Activated naive CD8-positive, alpha-beta T cell treated with anti-CD3 and anti-CD28 coated beads, Interleukin-2, amount 10 ng/mL, durations not matched to agents 7 days and 5 days (primary cell): ENCODE measurements around the gene IL17RB. TPM values are rescaled to one million over a fixed set of nuclear protein-coding genes. Genes with fewer than 3 reads are reported as not detected.

Source experiments
- ATAC-seq: fragments of 150-1000 bp; cut with Tn5 transposase; one replicate; pipeline ENCODE4 v1.10.0; 2021; ENCODE audit warnings: low read depth, moderate library complexity
- POLR2A ChIA-PET: fragments of 350-600 bp; sonication (Branson Sonifier 250); formaldehyde crosslinking; loops from one replicate; lab custom pipeline; 2021; ENCODE audit warnings: antibody characterized with exemption; lab: Charles Lee
- DNase-seq: peaks from one replicate; pipeline ENCODE4 v3.0.0; 2021
- H3K27ac Mint-ChIP-seq: one replicate; pipeline ENCODE4 v1.8.0; 2022; ENCODE audit warnings: mild to moderate bottlenecking, mixed read lengths
- H3K27me3 Mint-ChIP-seq: one replicate; pipeline ENCODE4 v1.8.0; 2022; ENCODE audit warnings: mild to moderate bottlenecking, moderate library complexity, mixed read lengths
- H3K36me3 Mint-ChIP-seq: one replicate; pipeline ENCODE4 v1.8.0; 2021; ENCODE audit warnings: mild to moderate bottlenecking, mixed read lengths
- H3K4me1 Mint-ChIP-seq: one replicate; pipeline ENCODE4 v1.8.0; 2021; ENCODE audit warnings: mixed read lengths
- H3K4me3 Mint-ChIP-seq: one replicate; pipeline ENCODE4 v1.8.0; 2022; ENCODE audit warnings: mild to moderate bottlenecking, moderate library complexity, mixed read lengths
- H3K9me3 Mint-ChIP-seq: one replicate; pipeline ENCODE4 v1.8.0; 2021; ENCODE audit warnings: mixed read lengths
- total RNA-seq, 2 experiments: library from RNA; stranded (reverse); gene quantifications; one replicate each; pipeline ENCODE4 v1.2.3, GENCODE V29; 2021

Gene IL17RB
- total RNA-seq, 2 experiments from 2014 or later, result 0.31 to 0.42 TPM

GRCh38 chr3:53829605-53830004 is 16.8 kb upstream of the IL17RB start:
- ATAC-seq (no peak), DNase-seq (no peak)
- Mint-ChIP-seq H3K36me3 (no peaks in the 10 kb centered on the region), H3K27me3 (peaks cover 29% of the 10 kb centered on the region), H3K4me3 (no peak overlapping the region), H3K27ac (no peak overlapping the region), H3K4me1 (no peaks in the 10 kb centered on the region), H3K9me3 (no peaks in the 10 kb centered on the region)
- POLR2A ChIA-PET, result interaction anchor here (0.6 kb wide), 1 partner anchor 280 kb away, joined by 3 read pairs; no protein-coding TSS in a partner anchor

DNA sequence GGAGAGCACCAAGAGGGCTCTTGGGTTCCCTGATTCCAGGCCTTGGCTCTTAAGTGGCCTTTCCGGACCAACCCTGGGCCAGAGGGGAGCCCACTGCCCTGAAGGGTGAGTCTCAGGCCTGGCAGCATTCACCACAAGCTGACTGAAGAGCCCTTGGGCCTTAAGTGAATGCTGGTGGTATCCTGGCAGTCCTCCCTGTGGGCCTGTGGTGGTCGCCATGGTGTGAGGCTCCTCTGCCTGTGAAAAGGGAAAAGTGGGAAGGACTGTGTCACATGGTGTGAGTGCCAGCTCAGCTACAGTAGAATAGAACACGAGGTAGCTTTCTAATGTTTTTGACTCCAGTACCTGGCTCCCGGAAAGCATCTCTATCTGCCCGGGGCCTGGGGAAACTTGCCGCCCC is 15.4 kb upstream of the IL17RB start:
- POLR2A ChIA-PET, result no interaction called here
- DNase-seq (no peak), ATAC-seq (no peak)
- Mint-ChIP-seq H3K9me3 (no peaks in the 10 kb centered on the region), H3K4me3 (no peak overlapping the region), H3K4me1 (no peaks in the 10 kb centered on the region), H3K27me3 (peaks cover 18% of the 10 kb centered on the region), H3K27ac (no peak overlapping the region), H3K36me3 (no peaks in the 10 kb centered on the region)

DNA sequence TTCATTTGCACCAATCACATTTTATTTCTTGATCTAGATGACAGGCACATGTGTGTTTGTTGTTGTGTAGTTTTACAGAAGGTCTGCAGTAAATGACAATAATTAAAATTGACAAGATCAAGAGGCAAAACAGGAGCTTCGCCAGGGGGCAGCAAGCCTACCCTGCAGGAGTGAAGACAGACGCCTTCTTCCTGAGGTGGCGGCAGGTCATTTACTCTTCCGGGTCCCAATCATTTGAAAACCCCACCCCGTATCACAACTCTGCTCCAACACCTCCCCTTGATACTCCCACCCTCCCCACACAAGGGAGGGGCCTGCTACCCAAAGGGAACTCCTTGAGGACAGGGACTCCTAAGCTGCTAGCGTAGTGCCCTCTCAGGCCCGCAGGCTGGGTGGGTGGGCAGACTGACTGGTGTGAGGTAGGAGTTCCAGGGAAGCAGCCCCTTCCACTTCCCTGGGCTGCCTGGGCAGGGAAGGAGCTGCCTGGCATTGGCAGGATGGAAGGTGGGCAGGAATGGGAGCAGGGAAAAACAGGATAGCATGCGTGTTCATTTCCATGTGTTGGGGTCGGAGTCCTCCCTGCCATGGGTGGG is 13.2 kb upstream of the IL17RB start:
- no peak overlapping the region for H3K4me3 Mint-ChIP-seq
- no peak overlapping the region for H3K27ac Mint-ChIP-seq
- H3K27me3 Mint-ChIP-seq, result peaks cover under 1% of the 10 kb centered on the region
- ATAC-seq, result no peak
- POLR2A ChIA-PET, result no interaction called here
- DNase-seq, result no peak
- H3K4me1 Mint-ChIP-seq, result no peaks in the 10 kb centered on the region
- H3K36me3 Mint-ChIP-seq, result no peaks in the 10 kb centered on the region
- no peaks in the 10 kb centered on the region for H3K9me3 Mint-ChIP-seq

DNA sequence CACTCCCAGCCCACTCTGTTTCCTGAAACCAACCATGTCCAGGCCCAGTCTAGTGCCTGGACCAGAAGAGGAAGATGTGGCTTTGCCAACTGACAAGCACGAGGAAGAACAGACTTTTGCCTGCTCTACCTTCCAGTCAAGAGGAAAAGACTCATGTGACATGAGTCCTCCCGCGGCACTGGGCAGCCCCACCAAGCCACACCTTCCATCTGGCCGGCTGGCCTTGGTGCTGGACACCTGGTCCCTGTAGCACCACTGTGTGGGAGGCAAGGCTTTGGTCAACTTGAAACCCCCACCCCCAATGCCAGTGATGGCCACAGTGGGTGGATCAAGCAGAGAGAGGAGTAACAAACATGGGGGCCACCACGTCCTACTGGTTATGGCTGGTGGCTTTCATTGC is 12.7 kb upstream of the IL17RB start:
- ATAC-seq (no peak), DNase-seq (no peak)
- Mint-ChIP-seq H3K9me3 (no peaks in the 10 kb centered on the region), H3K4me3 (no peak overlapping the region), H3K36me3 (no peaks in the 10 kb centered on the region), H3K27ac (no peak overlapping the region), H3K4me1 (no peaks in the 10 kb centered on the region), H3K27me3 (no peaks in the 10 kb centered on the region)
- POLR2A ChIA-PET, result no interaction called here

- POLR2A ChIA-PET, result no interaction called here
- no peaks in the 10 kb centered on the region for H3K4me1 Mint-ChIP-seq
- DNase-seq (no peak), ATAC-seq (no peak)
- H3K27ac Mint-ChIP-seq, result no peak overlapping the region
- H3K4me3 Mint-ChIP-seq, result no peak overlapping the region
- no peaks in the 10 kb centered on the region for H3K27me3 Mint-ChIP-seq
- H3K36me3 Mint-ChIP-seq, result no peaks in the 10 kb centered on the region
- H3K9me3 Mint-ChIP-seq, result no peaks in the 10 kb centered on the region
Observed at GRCh38 chr3:53834429-53835095, 11.8 kb upstream of the IL17RB start.

GRCh38 chr3:53835257-53835656 is 11.1 kb upstream of the IL17RB start:
- H3K36me3 Mint-ChIP-seq, result no peaks in the 10 kb centered on the region
- no peak for ATAC-seq

DNA sequence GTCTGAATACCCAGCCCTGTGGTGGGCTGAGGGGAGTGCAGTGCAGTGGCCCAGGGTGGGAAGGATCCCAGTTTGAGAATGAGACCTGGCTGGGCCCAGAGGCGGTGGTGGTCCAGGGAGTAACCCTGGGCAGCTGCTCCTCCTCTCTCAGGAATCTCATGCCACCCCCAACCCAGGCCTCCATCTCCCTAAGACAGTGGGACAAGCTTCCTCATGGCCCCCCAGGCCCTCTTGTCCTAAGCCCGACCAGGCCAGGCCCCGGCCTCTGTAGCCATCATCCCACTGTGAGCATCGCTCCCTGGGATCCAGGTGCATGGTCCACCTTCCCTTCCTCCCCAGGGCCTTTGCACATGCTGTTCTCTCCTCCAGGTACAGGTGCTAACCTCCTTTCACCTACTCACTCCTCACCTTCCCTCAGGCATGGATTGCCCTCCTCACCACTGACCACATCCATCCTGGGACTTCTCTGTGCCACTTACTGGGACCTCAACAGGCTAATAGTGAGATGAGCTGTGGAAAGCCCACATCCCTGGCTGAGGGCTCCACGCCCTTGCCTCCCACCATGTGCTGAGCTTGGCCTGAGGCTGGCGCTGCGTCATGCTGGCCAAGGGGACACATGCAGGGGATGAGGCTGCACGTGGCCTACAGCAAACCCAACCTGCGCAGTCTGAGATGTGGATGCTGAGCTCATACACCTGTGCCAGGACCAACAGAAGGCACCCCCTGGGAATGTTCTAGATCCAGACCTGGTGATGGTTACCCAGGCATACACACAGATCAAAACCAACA is 10.1 kb upstream of the IL17RB start:
- POLR2A ChIA-PET, result no interaction called here
- no peaks in the 10 kb centered on the region for H3K27me3 Mint-ChIP-seq
- H3K27ac Mint-ChIP-seq, result no peak overlapping the region

More at GRCh38 chr3:53835257-53835656, 11.1 kb upstream of the IL17RB start:
- Mint-ChIP-seq H3K27me3 (no peaks in the 10 kb centered on the region), H3K27ac (no peak overlapping the region), H3K9me3 (no peaks in the 10 kb centered on the region), H3K4me3 (no peak overlapping the region), H3K4me1 (no peaks in the 10 kb centered on the region)
- no peak for DNase-seq
- POLR2A ChIA-PET, result no interaction called here

GRCh38 chr3:53837331-53837730 is 9.0 kb upstream of the IL17RB start:
- no peak for ATAC-seq
- Mint-ChIP-seq H3K27me3 (peaks cover 4% of the 10 kb centered on the region), H3K9me3 (no peaks in the 10 kb centered on the region), H3K4me1 (no peaks in the 10 kb centered on the region), H3K4me3 (no peak overlapping the region), H3K36me3 (no peaks in the 10 kb centered on the region), H3K27ac (no peak overlapping the region)
- POLR2A ChIA-PET, result no interaction called here
- no peak for DNase-seq

More for the DNA sequence above, 10.1 kb upstream of the IL17RB start:
- Mint-ChIP-seq H3K9me3 (no peaks in the 10 kb centered on the region), H3K4me3 (no peak overlapping the region), H3K36me3 (no peaks in the 10 kb centered on the region), H3K4me1 (no peaks in the 10 kb centered on the region)
- no peak for DNase-seq
- no peak for ATAC-seq

- Mint-ChIP-seq H3K9me3 (no peaks in the 10 kb centered on the region), H3K27ac (no peak overlapping the region), H3K4me3 (no peak overlapping the region), H3K36me3 (no peaks in the 10 kb centered on the region), H3K4me1 (no peaks in the 10 kb centered on the region), H3K27me3 (peaks cover 24% of the 10 kb centered on the region)
- no peak for DNase-seq
- no peak for ATAC-seq
- POLR2A ChIA-PET, result no interaction called here
Observed at GRCh38 chr3:53841296-53841695, 5.1 kb upstream of the IL17RB start.

DNA sequence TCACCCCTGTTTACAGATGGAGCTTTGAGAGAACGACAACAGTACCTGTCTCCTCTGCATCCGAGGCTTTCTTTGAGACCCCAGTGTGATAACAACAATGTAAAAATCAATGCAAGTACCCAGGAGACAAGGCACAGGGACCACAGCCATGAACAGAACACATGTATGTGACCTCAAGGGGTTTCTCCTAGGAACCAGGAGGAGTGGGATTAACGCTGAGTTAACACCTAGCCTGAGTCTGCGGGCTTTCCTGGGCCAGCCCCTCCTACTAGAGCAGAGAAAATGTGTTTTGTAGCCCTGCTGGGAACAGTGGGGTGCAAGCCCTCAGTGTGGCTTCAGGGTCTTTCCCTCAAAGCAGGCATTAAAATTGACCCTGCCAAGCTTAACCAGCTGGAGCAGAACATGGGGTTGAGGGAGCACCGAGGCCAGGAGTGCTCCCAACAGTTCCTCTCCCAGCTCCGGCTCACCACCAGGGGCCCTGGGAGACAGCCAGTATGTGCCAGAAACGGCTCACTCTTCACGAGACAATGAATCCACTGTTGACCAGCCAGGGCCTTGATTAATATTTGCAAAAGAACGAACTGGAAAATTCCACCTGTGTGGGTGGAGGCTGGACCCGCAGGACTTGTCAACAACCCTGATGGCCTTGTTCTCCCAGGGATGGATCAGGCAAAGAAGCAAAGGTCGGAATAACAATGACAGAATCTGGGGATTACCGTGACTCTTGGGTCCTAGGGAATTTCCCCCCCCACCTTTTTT is 3.8 kb upstream of the IL17RB start:
- H3K27me3 Mint-ChIP-seq, result peaks cover 37% of the 10 kb centered on the region
- H3K27ac Mint-ChIP-seq, result no peak overlapping the region
- ATAC-seq (no peak), DNase-seq (no peak)
- no peaks in the 10 kb centered on the region for H3K4me1 Mint-ChIP-seq
- no peaks in the 10 kb centered on the region for H3K9me3 Mint-ChIP-seq
- no peak overlapping the region for H3K4me3 Mint-ChIP-seq
- POLR2A ChIA-PET, result interaction anchor here (0.5 kb wide), 1 partner anchor 191 kb away, joined by 3 read pairs; no protein-coding TSS in a partner anchor
- no peaks in the 10 kb centered on the region for H3K36me3 Mint-ChIP-seq

- H3K27ac Mint-ChIP-seq, result no peak overlapping the region
- no peaks in the 10 kb centered on the region for H3K9me3 Mint-ChIP-seq
- DNase-seq, result no peak
- H3K4me1 Mint-ChIP-seq, result no peaks in the 10 kb centered on the region
- no peak for ATAC-seq
- H3K4me3 Mint-ChIP-seq, result no peak overlapping the region
- POLR2A ChIA-PET, result interaction anchor here (0.5 kb wide), 1 partner anchor 192 kb away, joined by 3 read pairs; no protein-coding TSS in a partner anchor
- peaks cover 45% of the 10 kb centered on the region for H3K27me3 Mint-ChIP-seq
- no peaks in the 10 kb centered on the region for H3K36me3 Mint-ChIP-seq
Observed at GRCh38 chr3:53843195-53844177, 2.9 kb upstream of the IL17RB start.

DNA sequence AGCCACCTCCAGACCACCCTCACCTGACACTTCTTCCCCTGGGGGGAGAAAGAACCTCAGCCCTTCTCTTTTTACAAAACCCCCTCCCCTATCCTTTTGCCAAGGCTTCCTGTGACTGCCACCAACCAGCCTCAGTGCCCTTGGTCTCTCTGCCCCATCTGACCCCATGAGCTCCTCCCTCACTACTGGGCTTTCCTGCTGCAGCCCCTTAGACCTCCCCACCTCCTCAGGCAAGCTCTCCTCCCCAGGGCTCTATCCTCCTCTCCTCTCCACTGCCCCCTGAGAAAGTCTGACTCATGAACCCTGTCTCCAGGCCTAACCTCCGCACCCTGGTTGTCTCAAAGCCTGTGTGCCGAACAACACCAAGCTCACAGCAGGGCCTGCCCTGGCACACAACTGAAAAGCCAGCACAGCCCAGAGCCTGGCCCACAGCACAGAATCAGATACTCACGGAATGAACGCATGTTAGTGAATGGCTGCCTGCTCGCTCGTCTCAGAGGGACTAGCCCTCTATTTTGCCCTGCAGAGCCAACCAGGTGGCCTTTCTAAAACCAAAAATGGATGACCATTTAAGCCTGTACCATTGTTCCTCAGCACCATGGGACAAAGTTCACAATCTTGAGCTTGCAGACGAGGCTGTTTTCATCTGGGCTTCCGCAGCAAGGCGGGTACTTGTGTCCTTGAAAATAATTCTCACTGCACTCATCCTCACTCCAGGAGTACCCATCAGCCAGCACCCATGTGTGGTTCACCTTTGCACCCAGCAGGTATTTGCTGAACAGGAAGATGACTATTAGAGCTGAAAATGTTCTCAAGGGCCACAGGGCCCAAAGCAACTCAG is 1.9 kb upstream of the IL17RB start:
- DNase-seq (no peak), ATAC-seq (no peak)
- no peaks in the 10 kb centered on the region for H3K4me1 Mint-ChIP-seq
- POLR2A ChIA-PET, result no interaction called here
- no peaks in the 10 kb centered on the region for H3K36me3 Mint-ChIP-seq
- H3K9me3 Mint-ChIP-seq, result no peaks in the 10 kb centered on the region
- no peak overlapping the region for H3K27ac Mint-ChIP-seq
- H3K27me3 Mint-ChIP-seq, result peaks cover 54% of the 10 kb centered on the region
- H3K4me3 Mint-ChIP-seq, result no peak overlapping the region
